HG03066 (cell line): Measurements from ENCODE around the gene PDXP.
"Not testable (repeated sequence)": the region's sequence is repeated elsewhere in the genome, so short reads cannot be mapped to it uniquely, and the experiment has no call there.

Source experiments
- ATAC-seq: cut with Tn5 transposase; IDR thresholded peaks from one replicate; pipeline ENCODE4 v1.9.1; 2021; ENCODE audit warnings: low read depth; ENCODE audit not compliant: unreplicated experiment

The PDXP gene

GRCh38 chr22:37641561-37641949, 17.0 kb upstream of the PDXP start:
- no peak for ATAC-seq

GRCh38 chr22:37643225-37643847, 15.2 kb upstream of the PDXP start:
- peak; percentile 45 for ATAC-seq

- ATAC-seq, result no peak
Observed at GRCh38 chr22:37647317-37647716, 11.2 kb upstream of the PDXP start.

GRCh38 chr22:37647928-37648327, 10.6 kb upstream of the PDXP start:
- no peak for ATAC-seq

- ATAC-seq, result no peak
Observed at GRCh38 chr22:37650463-37651136, 7.9 kb upstream of the PDXP start.

GRCh38 chr22:37654563-37655251, 3.8 kb upstream of the PDXP start:
- ATAC-seq, result no peak

- ATAC-seq, result no peak
Observed at GRCh38 chr22:37655252-37655563, 3.3 kb upstream of the PDXP start.

GRCh38 chr22:37656583-37656982, 1.9 kb upstream of the PDXP start:
- ATAC-seq, result not testable (repeated sequence)

- ATAC-seq, result no peak
Observed at GRCh38 chr22:37657590-37658132, 862 bp upstream of the PDXP start.

- ATAC-seq, result no peak
Observed at GRCh38 chr22:37659066-37659896, 758 bp downstream of the PDXP start.

GRCh38 chr22:37659897-37660708, 1.6 kb downstream of the PDXP start:
- no peak for ATAC-seq

- ATAC-seq, result no peak
Observed at GRCh38 chr22:37660709-37661045, 2.2 kb downstream of the PDXP start.

- ATAC-seq, result no peak
Observed at GRCh38 chr22:37661160-37661924, 2.8 kb downstream of the PDXP start.

GRCh38 chr22:37662039-37662438, 3.5 kb downstream of the PDXP start:
- ATAC-seq, result no peak

GRCh38 chr22:37663521-37664140, 5.1 kb downstream of the PDXP start:
- no peak for ATAC-seq

- ATAC-seq, result no peak
Observed at GRCh38 chr22:37664249-37665101, 6.0 kb downstream of the PDXP start.

- no peak for ATAC-seq
Observed at GRCh38 chr22:37665487-37665886, 7.0 kb downstream of the PDXP start.

- no peak for ATAC-seq
Observed at GRCh38 chr22:37669586-37669985, 11.1 kb downstream of the PDXP start.
